A549 (cell line): Measurements from ENCODE around the gene PDXK. TPM values are rescaled to one million over a fixed set of nuclear protein-coding genes. Genes with fewer than 3 reads are reported as not detected.

Experiments
- ATAC-seq, 2 experiments: fragments of 200-7000 bp in 1 of 2; fragments of >200 bp in 1 of 2; cut with Nextera tagmentation in 1 of 2; cut with Tn5 transposase in 1 of 2; 3 replicates each; pipeline versions ENCODE4 v1.8.0 to v1.9.1; 2018 to 2020; ENCODE audit warnings: mild to moderate bottlenecking in 1 of 2, moderate library complexity in 1 of 2
- CTCF ChIA-PET: fragments of 300-600 bp; sonication (Branson Sonifier 250); formaldehyde crosslinking; extraction: SDS; loops from one replicate; lab custom pipeline; 2021; ENCODE audit warnings: antibody characterized with exemption, inconsistent platforms; lab: Yijun Ruan, JAX
- POLR2A ChIA-PET: fragments of 350-600 bp; formaldehyde crosslinking; extraction: SDS; loops from one replicate; lab custom pipeline; 2021; ENCODE audit warnings: antibody characterized with exemption, inconsistent platforms; lab: Yijun Ruan, JAX
- DNase-seq, 2 experiments: peaks; one replicate each; pipeline versions ENCODE4 v3.0.0 to v3.0.0-alpha.2; 2011 to 2016; ENCODE audit warnings: low read depth in 1 of 2, low spot score in 1 of 2
- FAIRE-seq: peaks from 2 replicates; lab custom pipeline; 2011; peaks lifted over from hg19 to GRCh38; lab: Jason Lieb, UNC
- H3K27ac ChIP-seq, 2 experiments: fragments of >200 bp; sonication (Bioruptor Twin); formaldehyde crosslinking; 3 replicates each; pipeline ENCODE4 v1.5.1; 2016 to 2017
- H3K4me1 ChIP-seq: fragments of >200 bp; sonication (Bioruptor Twin); formaldehyde crosslinking; 3 replicates; pipeline ENCODE4 v1.6.1; 2016
- H3K4me2 ChIP-seq: fragments of >200 bp; sonication (Bioruptor Twin); formaldehyde crosslinking; 3 replicates; pipeline ENCODE4 v1.6.1; 2016
- H3K4me3 ChIP-seq: fragments of >200 bp; sonication (Bioruptor Twin); formaldehyde crosslinking; 3 replicates; pipeline ENCODE4 v1.5.1; 2016
- H3K9me3 ChIP-seq: fragments of >200 bp; sonication (Bioruptor Twin); formaldehyde crosslinking; 3 replicates; pipeline ENCODE4 v1.6.1; 2016
- CBX8 ChIP-seq: fragments of 200-600 bp; sonication (generic); IDR thresholded peaks from 2 replicates; pipeline ENCODE4 v1.6.1; 2016
- CEBPB ChIP-seq, 2 experiments: fragments of >200 bp in 1 of 2; sonication (Bioruptor Twin) in 1 of 2; formaldehyde crosslinking in 1 of 2; IDR thresholded peaks; 2 replicates each; pipeline ENCODE4 v1.6.1; 2012 to 2016
- E2F6 ChIP-seq: IDR thresholded peaks from 2 replicates; pipeline ENCODE4 v1.6.1; 2012; ENCODE audit warnings: low read depth, borderline replicate concordance
- EHF ChIP-seq: fragments of 250-450 bp; sonication (Bioruptor Pico); IDR thresholded peaks from 2 replicates; pipeline ENCODE4 v1.5.0; 2020; ENCODE audit warnings: mild to moderate bottlenecking
- ELK1 ChIP-seq: fragments of 150-350 bp; IDR thresholded peaks from 2 replicates; pipeline ENCODE4 v1.6.1; 2014; ENCODE audit warnings: low read depth, mild to moderate bottlenecking, low read length
- FOSL2 ChIP-seq, 2 experiments: fragments of 450-650 bp in 1 of 2; fragments of >200 bp in 1 of 2; sonication (Bioruptor Twin) in 1 of 2; formaldehyde crosslinking; IDR thresholded peaks; 2 replicates each; pipeline versions ENCODE4 v1.5.0 to v1.6.1; 2016 to 2020; ENCODE audit warnings: mild to moderate bottlenecking in 1 of 2, moderate library complexity in 1 of 2
- KDM5A ChIP-seq: fragments of 200-600 bp; sonication (generic); IDR thresholded peaks from 2 replicates; pipeline ENCODE4 v1.6.1; 2016; ENCODE audit warnings: antibody characterized with exemption, mild to moderate bottlenecking
- NFE2L2 ChIP-seq: fragments of 150-350 bp; conservative IDR thresholded peaks from 2 replicates; pipeline ENCODE4 v1.6.1; 2014; ENCODE audit warnings: low read length
- POLR2A ChIP-seq: IDR thresholded peaks from 2 replicates; pipeline ENCODE4 v1.6.1; 2012; ENCODE audit warnings: mild to moderate bottlenecking, low read length
- RFX5 ChIP-seq: fragments of 450-650 bp; IDR thresholded peaks from 2 replicates; pipeline ENCODE4 v1.7.1; 2014; ENCODE audit warnings: antibody characterized with exemption, mild to moderate bottlenecking, moderate library complexity
- TP53 ChIP-seq: fragments of 250-450 bp; sonication (Bioruptor Pico); IDR thresholded peaks from 2 replicates; pipeline ENCODE4 v1.5.0; 2021; ENCODE audit warnings: mild to moderate bottlenecking, moderate library complexity
- ZFP36 ChIP-seq: fragments of 450-650 bp; IDR thresholded peaks from 2 replicates; pipeline ENCODE4 v1.6.1; 2014; ENCODE audit warnings: borderline replicate concordance; ENCODE audit not compliant: partially characterized antibody
- ZSCAN20 ChIP-seq: fragments of 250-450 bp; sonication (Bioruptor Pico); IDR thresholded peaks from 2 replicates; pipeline ENCODE4 v1.8.0; 2022; ENCODE audit warnings: mild to moderate bottlenecking, moderate library complexity
- WGBS: methylation state at CpG from one replicate; pipeline ENCODE4 v1.1.6; 2017; ENCODE audit errors: missing lambda C conversion rate; 5-methylcytosine and 5-hydroxymethylcytosine counted together
- polyA plus RNA-seq, 4 experiments: library from polyadenylated mRNA; depleted of rRNA in 3 of 4; stranded (reverse); fragments of >200 nt; fragmentation: RNase III in 1 of 4; extraction: RNeasy Plus Mini Kit Qiagen cat#74134 plus additional on column Dnase treatment in 1 of 4; gene quantifications; 2 replicates in 3 of 4; 3 replicates in 1 of 4; pipeline ENCODE4 v1.2.3, GENCODE V29; 2011 to 2017
- TF ChIP-seq, protein P1 (sequence below): fragments of >200 bp; sonication (Bioruptor Twin); formaldehyde crosslinking; IDR thresholded peaks from 3 replicates; pipeline ENCODE4 v1.6.1; 2016

The PDXK gene
- polyA plus RNA-seq, 2 of the 4 experiments (the other 2 are of a cell fraction): 220 to 292 TPM

DNA sequence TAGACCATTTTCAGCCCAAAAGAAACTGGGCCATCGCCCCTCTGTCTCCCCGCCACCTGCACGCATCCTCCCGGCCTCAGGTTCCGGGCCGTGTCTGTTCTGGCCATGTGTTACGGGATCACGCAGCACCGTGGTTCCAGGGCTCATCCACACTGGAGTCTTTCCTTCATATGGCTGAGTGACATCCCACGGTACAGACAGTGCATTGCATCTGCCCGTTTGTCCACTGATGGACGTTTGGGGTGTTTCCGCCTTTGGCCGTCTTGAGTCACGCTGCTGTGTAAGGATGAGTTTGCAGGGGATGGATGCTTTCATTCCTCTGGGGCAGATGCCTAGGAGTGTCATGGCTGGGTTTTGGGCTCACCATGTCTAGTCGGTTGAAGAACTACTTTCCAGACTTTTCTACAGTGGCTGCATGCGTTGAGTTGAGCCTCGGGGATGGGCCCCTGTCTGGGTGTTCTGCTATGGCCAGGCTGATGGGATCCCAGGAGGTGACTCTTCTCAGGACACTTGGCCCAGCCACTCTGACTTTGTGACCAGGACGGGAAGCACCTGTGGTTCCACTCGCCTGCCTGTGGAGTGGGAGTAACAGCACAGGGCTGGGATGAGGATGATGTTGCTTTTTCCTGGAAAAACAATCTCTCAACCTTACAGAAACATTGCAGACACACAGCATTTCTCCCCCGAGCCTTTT is 87.2 kb downstream of the PDXK start:
- no peak for TF ChIP-seq EHF (CRISPR knock-in tag)
- TF ChIP-seq NFE2L2: no peak
- no peak for TF ChIP-seq TP53 (CRISPR knock-in tag)
- TF ChIP-seq POLR2A: no peak
- TF ChIP-seq, protein P1, sequence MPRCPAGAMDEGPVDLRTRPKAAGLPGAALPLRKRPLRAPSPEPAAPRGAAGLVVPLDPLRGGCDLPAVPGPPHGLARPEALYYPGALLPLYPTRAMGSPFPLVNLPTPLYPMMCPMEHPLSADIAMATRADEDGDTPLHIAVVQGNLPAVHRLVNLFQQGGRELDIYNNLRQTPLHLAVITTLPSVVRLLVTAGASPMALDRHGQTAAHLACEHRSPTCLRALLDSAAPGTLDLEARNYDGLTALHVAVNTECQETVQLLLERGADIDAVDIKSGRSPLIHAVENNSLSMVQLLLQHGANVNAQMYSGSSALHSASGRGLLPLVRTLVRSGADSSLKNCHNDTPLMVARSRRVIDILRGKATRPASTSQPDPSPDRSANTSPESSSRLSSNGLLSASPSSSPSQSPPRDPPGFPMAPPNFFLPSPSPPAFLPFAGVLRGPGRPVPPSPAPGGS: no peak
- TF ChIP-seq ZSCAN20 (CRISPR knock-in tag): no peak
- TF ChIP-seq CEBPB (IDR thresholded peaks at IDR 0.05): no peak
- no peak for TF ChIP-seq FOSL2 (IDR thresholded peaks at IDR 0.05)
- no peak for TF ChIP-seq FOSL2 (CRISPR knock-in tag; IDR thresholded peaks at IDR 0.05)
- TF ChIP-seq ZFP36: no peak
- 92% methylated on average over 18 of the region's 21 CpGs for WGBS
- peaks cover 4% of the 10 kb centered on the region; the same call in 1 of the 3 replicates for H3K4me1 ChIP-seq
- ChIA-PET CTCF (interaction anchor here (1.2 to 1.3 kb wide), 2 partner anchors 134 to 167 kb away, joined by 3 read pairs; no protein-coding TSS in a partner anchor), POLR2A (no interaction called here)
- no peak overlapping the region for H3K27ac ChIP-seq
- H3K4me3 ChIP-seq: no peak overlapping the region
- no peaks in the 10 kb centered on the region for H3K9me3 ChIP-seq
- no peak for ATAC-seq
- DNase-seq: no peak
- no peak for FAIRE-seq
- H3K4me2 ChIP-seq: no peak overlapping the region

GRCh38 chr21:43808367-43808766 is 89.4 kb downstream of the PDXK start:
- Histone ChIP-seq H3K4me1 (peaks cover 9% of the 10 kb centered on the region; the same call in 1 of the 3 replicates), H3K27ac (no peak overlapping the region), H3K4me3 (no peak overlapping the region), H3K9me3 (no peaks in the 10 kb centered on the region), H3K4me2 (no peak overlapping the region)
- ATAC-seq (no peak), DNase-seq (no peak), FAIRE-seq (no peak)
- whole genome bisulfite sequencing: 94% methylated on average over 10 of the region's 18 CpGs
- ChIA-PET POLR2A (no interaction called here), CTCF (interaction anchor here (0.6 to 4.5 kb wide), 4 partner anchors 15 to 262 kb away, joined by 3 to 24 read pairs (median 8); partner anchors contain the start of gene RRP1)
- TF ChIP-seq ZFP36 (no peak), CBX8 (no peak), ELK1 (no peak)

GRCh38 chr21:43808832-43809251 is 89.9 kb downstream of the PDXK start:
- DNase-seq (no peak), ATAC-seq (no peak), FAIRE-seq (no peak)
- H3K4me3 ChIP-seq: no peak overlapping the region
- no peaks in the 10 kb centered on the region for H3K9me3 ChIP-seq
- no peak for TF ChIP-seq KDM5A
- peaks cover 9% of the 10 kb centered on the region; the same call in 1 of the 3 replicates for H3K4me1 ChIP-seq
- CTCF ChIA-PET: interaction anchor here (1.2 to 4.5 kb wide), 4 partner anchors 10 to 132 kb away, joined by 3 to 24 read pairs (median 8); partner anchors contain the start of gene RRP1
- 82% methylated on average over 8 of the region's 22 CpGs for WGBS
- no peak overlapping the region for H3K27ac ChIP-seq
- POLR2A ChIA-PET: no interaction called here
- H3K4me2 ChIP-seq: no peak overlapping the region

GRCh38 chr21:43809346-43809799 is 90.4 kb downstream of the PDXK start:
- WGBS: 90% methylated on average over 11 of the region's 16 CpGs
- ATAC-seq: no peak
- Histone ChIP-seq H3K4me2 (no peak overlapping the region), H3K4me1 (peaks cover 9% of the 10 kb centered on the region; the same call in 1 of the 3 replicates), H3K9me3 (no peaks in the 10 kb centered on the region), H3K27ac (no peak overlapping the region), H3K4me3 (no peak overlapping the region)
- CTCF ChIA-PET: interaction anchor here (1.1 to 4.5 kb wide), 7 partner anchors 10 to 164 kb away, joined by 3 to 24 read pairs (median 4); partner anchors contain the start of gene RRP1
- POLR2A ChIA-PET: no interaction called here
- TF ChIP-seq E2F6 (no peak), RFX5 (no peak)
- no peak for FAIRE-seq
- no peak for DNase-seq
